ENCODE measurements around the gene ZDHHC8. TPM values are rescaled to one million over a fixed set of nuclear protein-coding genes. Genes with fewer than 3 reads are reported as not detected.

Gene ZDHHC8
- total and polyA plus RNA-seq, 12 donors = 23.2 to 51.7 (median 37.5) TPM

DNA sequence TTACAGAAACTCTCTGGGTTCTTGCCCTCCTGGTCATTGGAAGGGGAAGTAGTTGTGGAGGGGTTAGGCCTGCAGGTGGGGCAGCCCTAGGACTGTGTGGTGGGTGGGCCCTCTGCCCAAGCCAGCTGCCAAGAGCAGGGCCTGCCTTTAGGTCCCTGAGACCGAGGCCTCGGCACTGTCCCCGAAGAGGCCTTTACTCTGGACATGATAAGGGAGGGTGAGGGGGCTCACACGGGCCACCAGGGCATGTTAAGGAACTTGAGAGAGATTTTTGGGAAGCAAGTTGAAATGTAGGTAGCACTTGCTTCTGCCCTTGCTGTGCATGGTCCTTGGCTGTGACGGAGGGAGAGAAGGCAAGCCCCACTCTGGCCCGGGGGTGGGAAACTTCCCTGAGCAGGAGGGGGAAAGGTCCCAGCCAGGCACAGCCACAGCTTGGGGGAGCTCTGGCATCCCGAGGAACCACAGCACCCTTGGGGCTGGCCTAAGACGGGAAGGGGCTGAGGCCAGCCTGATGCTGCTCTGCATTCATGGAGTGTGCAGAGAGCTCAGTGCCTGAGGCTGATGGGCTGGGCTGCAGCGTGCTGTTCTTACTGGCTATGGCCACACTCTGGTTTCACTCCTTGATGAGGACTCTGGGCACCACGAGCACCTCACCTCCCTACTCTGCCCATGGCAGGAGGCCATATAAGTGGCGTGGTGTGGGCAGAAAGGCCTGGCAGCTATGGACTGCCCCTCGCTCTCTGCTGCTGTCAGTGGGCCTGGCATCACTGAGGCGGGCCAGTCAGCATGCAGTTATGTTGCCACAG, 23.4 kb upstream of the ZDHHC8 start:
- Histone ChIP-seq H3K4me3 (no peak overlapping the region), H3K4me1 (peaks cover 0 to 15% (median 7%) of the 10 kb centered on the region in 9 donors), H3K27me3 (no peaks in the 10 kb centered on the region), H3K36me3 (peaks cover 14 to 98% (median 55%) of the 10 kb centered on the region in 9 donors), H3K27ac (no peak overlapping the region), H3K9me3 (no peaks in the 10 kb centered on the region)
- intact Hi-C loops (cut with DNase I) = no loop called here
- 83 to 85% methylated on average over 13 of the region's 13 CpGs for WGBS, 2 donors
- TF ChIP-seq, protein P1, sequence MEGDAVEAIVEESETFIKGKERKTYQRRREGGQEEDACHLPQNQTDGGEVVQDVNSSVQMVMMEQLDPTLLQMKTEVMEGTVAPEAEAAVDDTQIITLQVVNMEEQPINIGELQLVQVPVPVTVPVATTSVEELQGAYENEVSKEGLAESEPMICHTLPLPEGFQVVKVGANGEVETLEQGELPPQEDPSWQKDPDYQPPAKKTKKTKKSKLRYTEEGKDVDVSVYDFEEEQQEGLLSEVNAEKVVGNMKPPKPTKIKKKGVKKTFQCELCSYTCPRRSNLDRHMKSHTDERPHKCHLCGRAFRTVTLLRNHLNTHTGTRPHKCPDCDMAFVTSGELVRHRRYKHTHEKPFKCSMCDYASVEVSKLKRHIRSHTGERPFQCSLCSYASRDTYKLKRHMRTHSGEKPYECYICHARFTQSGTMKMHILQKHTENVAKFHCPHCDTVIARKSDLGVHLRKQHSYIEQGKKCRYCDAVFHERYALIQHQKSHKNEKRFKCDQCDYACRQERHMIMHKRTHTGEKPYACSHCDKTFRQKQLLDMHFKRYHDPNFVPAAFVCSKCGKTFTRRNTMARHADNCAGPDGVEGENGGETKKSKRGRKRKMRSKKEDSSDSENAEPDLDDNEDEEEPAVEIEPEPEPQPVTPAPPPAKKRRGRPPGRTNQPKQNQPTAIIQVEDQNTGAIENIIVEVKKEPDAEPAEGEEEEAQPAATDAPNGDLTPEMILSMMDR (IDR thresholded peaks at IDR 0.05) = no peak
- ATAC-seq = no peak
- peak in 1 of 2 donors; percentile 6 for DNase-seq

DNA sequence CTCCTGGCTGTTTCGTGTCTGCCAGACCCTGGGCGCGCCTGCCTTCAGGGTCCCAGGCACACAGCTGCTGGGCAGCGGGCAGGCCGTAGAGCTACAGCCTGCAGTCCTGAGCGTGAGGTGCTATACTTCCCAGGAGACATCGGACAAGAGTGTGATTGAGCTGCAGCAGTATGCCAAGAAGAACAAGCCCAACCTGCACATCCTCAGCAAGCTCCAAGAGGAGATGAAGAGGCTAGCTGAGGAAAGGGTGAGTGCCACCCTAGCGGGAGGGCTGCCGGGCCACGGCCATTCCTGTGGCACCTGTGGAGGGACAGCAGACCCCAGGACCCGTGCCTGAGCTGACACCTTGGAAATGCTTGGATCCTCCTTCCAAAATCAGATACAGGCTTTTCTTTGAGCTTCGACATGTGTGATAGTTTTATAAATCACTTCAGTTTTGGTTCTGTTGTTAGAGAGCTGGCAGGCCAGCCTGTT, 22.8 kb upstream of the ZDHHC8 start:
- Histone ChIP-seq H3K27ac (no peak overlapping the region), H3K4me1 (peaks cover 0 to 15% (median 7%) of the 10 kb centered on the region in 9 donors), H3K27me3 (no peaks in the 10 kb centered on the region), H3K36me3 (peaks cover 14 to 98% (median 62%) of the 10 kb centered on the region in 9 donors), H3K9me3 (no peaks in the 10 kb centered on the region), H3K4me3 (no peak overlapping the region)
- ATAC-seq = no peak
- peak in 1 of 2 donors; percentile 1 for DNase-seq
- TF ChIP-seq, protein P1 (IDR thresholded peaks at IDR 0.05) = no peak
- 87 to 90% methylated on average over 12 of the region's 12 CpGs for WGBS, 2 donors
- intact Hi-C loops (cut with DNase I) = no loop called here

DNA sequence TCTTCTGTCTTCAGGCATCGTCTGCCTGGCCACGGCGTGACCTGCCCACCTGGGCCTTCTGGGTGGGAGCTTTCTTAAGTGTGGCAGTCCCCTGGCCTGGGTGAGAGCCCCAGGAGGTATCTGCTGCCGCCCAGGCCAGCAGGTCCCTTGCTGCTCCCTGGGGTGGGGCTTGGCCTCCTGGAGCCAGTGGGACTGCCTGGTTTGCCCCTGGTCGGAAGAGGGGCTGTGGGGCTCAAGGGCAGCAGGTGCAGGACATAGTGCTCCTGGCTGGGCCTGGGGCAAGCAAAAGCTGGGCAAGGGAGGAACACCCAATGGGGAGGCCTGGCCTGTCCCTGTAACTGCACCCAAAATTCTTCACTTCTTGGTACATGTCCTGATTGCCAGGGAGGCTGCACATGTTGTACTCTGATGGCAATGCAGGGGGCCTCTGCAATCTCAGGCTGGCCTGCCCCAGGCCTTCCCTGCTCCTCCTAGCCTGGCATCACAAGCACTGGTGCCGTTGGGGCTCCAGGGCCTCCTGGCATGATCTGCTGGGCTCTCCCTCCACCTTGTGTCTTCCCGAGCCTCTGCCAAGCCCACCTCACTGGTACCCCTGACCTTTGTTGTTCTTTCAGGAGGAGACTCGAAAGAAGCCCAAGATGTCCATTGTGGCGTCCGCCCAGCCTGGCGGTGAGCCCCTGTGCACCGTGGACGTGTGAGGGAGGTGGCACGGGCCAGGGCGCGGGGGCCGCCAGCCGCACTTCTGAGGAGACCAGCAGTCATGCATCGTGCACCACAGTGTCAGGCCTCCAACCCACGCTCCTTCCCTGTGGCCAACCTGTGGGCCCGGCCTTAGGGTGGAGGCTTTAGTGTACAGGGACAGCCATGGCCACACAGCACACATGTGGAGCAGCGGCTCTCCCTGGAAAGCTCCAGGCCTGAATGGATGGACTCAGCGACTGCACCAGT, 21.9 kb upstream of the ZDHHC8 start:
- intact Hi-C loops (cut with DNase I) = loop anchor here in 1 of 10 donors (10.0 kb wide), 1 partner anchor 145 kb away; no protein-coding TSS in a partner anchor
- ATAC-seq (peak in 3 of 8 donors; percentile 1 to 4 (median 3)), DNase-seq (peak in 1 of 2 donors; percentile 13)
- peaks cover 0 to 15% (median 7%) of the 10 kb centered on the region in 9 donors for H3K4me1 ChIP-seq
- no peaks in the 10 kb centered on the region for H3K27me3 ChIP-seq
- no peak overlapping the region for H3K27ac ChIP-seq
- 85 to 86% methylated on average over 23 of the region's 23 CpGs for WGBS, 2 donors
- H3K4me3 ChIP-seq = no peak overlapping the region
- TF ChIP-seq, protein P1 (IDR thresholded peaks at IDR 0.05) = no peak
- peaks cover 14 to 100% (median 70%) of the 10 kb centered on the region in 9 donors for H3K36me3 ChIP-seq
- no peaks in the 10 kb centered on the region for H3K9me3 ChIP-seq
